Colonic mucosa (tissue), 4 donors: Measurements from ENCODE around the gene EXD2. TPM values are rescaled to one million over a fixed set of nuclear protein-coding genes. Genes with fewer than 3 reads are reported as not detected.
"Not testable (repeated sequence)": the region's sequence is repeated elsewhere in the genome, so short reads cannot be mapped to it uniquely, and the experiment has no call there.

ENCODE experiments used
- DNase-seq: peaks from one replicate; pipeline ENCODE4 v3.0.0-alpha.2; 2020
- H3K27ac ChIP-seq: fragments of 200-600 bp; one replicate; pipeline ENCODE4 v1.8.0; 2021
- H3K27me3 ChIP-seq: fragments of 200-600 bp; one replicate; pipeline ENCODE4 v1.8.0; 2021
- H3K36me3 ChIP-seq: fragments of 200-600 bp; one replicate; pipeline ENCODE4 v1.8.0; 2021
- H3K4me1 ChIP-seq: fragments of 200-600 bp; one replicate; pipeline ENCODE4 v1.8.0; 2021; ENCODE audit warnings: mild to moderate bottlenecking
- H3K4me3 ChIP-seq: fragments of 200-600 bp; one replicate; pipeline ENCODE4 v1.8.0; 2021
- H3K9ac ChIP-seq, 2 donors: one replicate each; pipeline ENCODE4 v1.7.0; 2013; ENCODE audit warnings: control low read depth in 2 of 2, low read depth in 2 of 2, low read length in 2 of 2
- H3K9me3 ChIP-seq: fragments of 200-600 bp; one replicate; pipeline ENCODE4 v1.8.0; 2021
- intact Hi-C: fragments of 100-400 bp; cut with DNase I; formaldehyde crosslinking; loops from one replicate; pipeline ENCODE4 v1.14.1; 2022
- total RNA-seq, 2 donors: library from RNA; stranded (reverse); fragmentation: NEBNext Ultra II Directional in 1 of 2; extraction: Animal tissue kit (Norgen Biotek cat#: 25700) in 1 of 2; gene quantifications; one replicate each; pipeline ENCODE4 v1.2.1, GENCODE V29; 2021
- TF ChIP-seq, protein P1 (sequence below): fragments of 200-600 bp; IDR thresholded peaks from one replicate; pipeline ENCODE4 v1.8.0; 2022; ENCODE audit warnings: antibody characterized with exemption, mild to moderate bottlenecking
- donor health status: healthy.
- donor health status: DM: no; HTN: no; CAD: no.
- donor health status: DM: no; HTN: no; CAD: no.

Gene EXD2
- total RNA-seq, 2 donors from 2014 or later: 21.9 to 24.2 TPM

GRCh38 chr14:69288011-69288771 lies 96.9 kb downstream of the EXD2 start:
- no peaks in the 10 kb centered on the region for H3K9me3 ChIP-seq
- H3K9ac ChIP-seq: no peak overlapping the region
- H3K27me3 ChIP-seq: no peaks in the 10 kb centered on the region
- no peaks in the 10 kb centered on the region for H3K36me3 ChIP-seq
- no peak overlapping the region for H3K27ac ChIP-seq
- DNase-seq: peak; percentile 31
- H3K4me1 ChIP-seq: no peaks in the 10 kb centered on the region
- TF ChIP-seq, protein P1, sequence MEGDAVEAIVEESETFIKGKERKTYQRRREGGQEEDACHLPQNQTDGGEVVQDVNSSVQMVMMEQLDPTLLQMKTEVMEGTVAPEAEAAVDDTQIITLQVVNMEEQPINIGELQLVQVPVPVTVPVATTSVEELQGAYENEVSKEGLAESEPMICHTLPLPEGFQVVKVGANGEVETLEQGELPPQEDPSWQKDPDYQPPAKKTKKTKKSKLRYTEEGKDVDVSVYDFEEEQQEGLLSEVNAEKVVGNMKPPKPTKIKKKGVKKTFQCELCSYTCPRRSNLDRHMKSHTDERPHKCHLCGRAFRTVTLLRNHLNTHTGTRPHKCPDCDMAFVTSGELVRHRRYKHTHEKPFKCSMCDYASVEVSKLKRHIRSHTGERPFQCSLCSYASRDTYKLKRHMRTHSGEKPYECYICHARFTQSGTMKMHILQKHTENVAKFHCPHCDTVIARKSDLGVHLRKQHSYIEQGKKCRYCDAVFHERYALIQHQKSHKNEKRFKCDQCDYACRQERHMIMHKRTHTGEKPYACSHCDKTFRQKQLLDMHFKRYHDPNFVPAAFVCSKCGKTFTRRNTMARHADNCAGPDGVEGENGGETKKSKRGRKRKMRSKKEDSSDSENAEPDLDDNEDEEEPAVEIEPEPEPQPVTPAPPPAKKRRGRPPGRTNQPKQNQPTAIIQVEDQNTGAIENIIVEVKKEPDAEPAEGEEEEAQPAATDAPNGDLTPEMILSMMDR: no peak
- intact Hi-C loops: no loop called here
- no peak overlapping the region for H3K4me3 ChIP-seq

DNA sequence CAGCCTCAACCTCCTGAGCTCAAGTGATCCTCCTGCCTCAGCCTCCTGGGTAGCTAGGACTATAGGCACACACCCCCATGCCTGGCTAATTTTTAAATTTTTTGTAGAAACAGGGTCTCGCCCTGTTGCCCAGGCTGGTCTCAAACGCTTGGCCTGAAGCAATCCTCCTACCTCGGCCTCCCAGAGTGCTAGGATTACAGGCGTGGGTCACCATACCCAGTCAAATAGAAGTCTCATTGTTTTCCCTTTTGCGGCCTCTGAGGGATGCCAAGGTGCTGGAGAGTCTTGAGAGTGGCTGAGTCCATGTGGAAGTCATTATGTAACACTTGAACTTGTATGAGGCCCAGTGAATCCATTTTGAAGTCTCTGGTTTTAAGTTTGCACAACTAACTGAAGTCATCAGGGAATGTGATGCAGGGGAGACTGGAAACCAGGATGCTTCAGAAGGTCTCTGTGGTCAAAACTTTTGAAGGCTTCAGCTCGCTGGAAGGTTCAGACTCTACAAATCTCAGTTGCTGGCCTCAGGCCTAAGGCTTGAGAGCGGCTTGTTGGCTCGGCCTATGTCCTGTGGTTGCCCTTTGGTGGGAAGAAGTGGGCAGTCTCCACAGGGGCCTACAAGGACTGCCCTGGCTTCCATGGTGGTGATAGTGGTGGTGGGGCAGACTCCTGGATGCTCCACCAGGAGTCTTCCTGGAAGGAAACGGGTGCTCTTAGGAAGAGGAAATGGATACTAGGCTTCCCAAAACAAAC lies 97.8 kb downstream of the EXD2 start:
- Histone ChIP-seq H3K36me3 (no peaks in the 10 kb centered on the region), H3K4me3 (no peak overlapping the region), H3K9me3 (no peaks in the 10 kb centered on the region), H3K27ac (no peak overlapping the region), H3K4me1 (no peaks in the 10 kb centered on the region), H3K9ac (no peak overlapping the region), H3K27me3 (no peaks in the 10 kb centered on the region)
- TF ChIP-seq, protein P1: no peak
- intact Hi-C loops: no loop called here
- no peak for DNase-seq

DNA sequence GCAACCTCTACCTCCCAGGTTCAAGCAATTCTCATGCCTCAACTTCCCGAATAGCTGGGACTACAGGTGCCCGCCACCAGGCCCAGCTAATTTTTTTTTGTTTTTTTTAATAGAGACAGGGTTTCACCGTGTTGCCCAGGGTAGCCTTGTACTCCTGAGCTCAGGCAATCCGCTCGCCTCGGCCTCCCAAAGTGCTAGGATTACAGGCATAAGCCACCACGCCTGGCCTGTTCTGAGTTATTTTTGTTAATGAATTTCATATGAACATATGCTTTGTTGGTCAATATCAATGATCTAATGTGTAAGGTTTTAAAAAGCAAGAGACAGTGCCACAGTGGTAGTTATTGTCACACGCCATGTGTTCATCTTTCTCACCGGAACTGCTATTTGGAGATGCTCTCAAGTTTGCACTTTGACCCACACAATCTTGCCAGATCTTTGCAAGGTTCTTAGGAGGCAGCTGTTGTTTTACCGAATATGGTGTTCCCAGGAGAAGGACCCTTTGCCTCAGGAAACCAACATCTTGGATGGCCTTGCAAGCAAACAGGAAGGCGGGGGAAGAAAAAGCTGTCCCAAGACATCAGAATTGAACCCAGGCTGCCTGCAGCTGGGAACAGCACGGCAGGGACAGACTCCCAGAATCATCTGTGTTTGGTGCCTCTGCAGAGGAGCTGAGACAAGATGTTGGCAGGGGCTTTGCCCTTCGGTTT lies 98.7 kb downstream of the EXD2 start:
- Histone ChIP-seq H3K27ac (no peak overlapping the region), H3K9me3 (no peaks in the 10 kb centered on the region), H3K4me1 (no peaks in the 10 kb centered on the region), H3K36me3 (no peaks in the 10 kb centered on the region), H3K4me3 (no peak overlapping the region), H3K27me3 (no peaks in the 10 kb centered on the region), H3K9ac (no peak overlapping the region)
- no peak for DNase-seq
- intact Hi-C loops: no loop called here
- TF ChIP-seq, protein P1: no peak

GRCh38 chr14:69290881-69291280 lies 99.6 kb downstream of the EXD2 start:
- intact Hi-C loops, H3K9ac ChIP-seq, H3K27ac ChIP-seq, H3K4me1 ChIP-seq, H3K9me3 ChIP-seq, DNase-seq, H3K36me3 ChIP-seq, H3K4me3 ChIP-seq, H3K27me3 ChIP-seq: not testable (repeated sequence)

GRCh38 chr14:69291396-69291795 lies 100.1 kb downstream of the EXD2 start:
- DNase-seq: no peak
- Histone ChIP-seq H3K36me3 (no peaks in the 10 kb centered on the region), H3K4me1 (no peaks in the 10 kb centered on the region), H3K27me3 (no peaks in the 10 kb centered on the region), H3K9ac (no peak overlapping the region), H3K27ac (no peak overlapping the region), H3K4me3 (no peak overlapping the region), H3K9me3 (no peaks in the 10 kb centered on the region)
- intact Hi-C loops: no loop called here
- TF ChIP-seq, protein P1: no peak
